Measurements from ENCODE around the gene PGD. TPM values are rescaled to one million over a fixed set of nuclear protein-coding genes. Genes with fewer than 3 reads are reported as not detected.

Gene PGD
- polyA plus RNA-seq, 1 donor from 2014 or later, result 108 TPM

- Histone ChIP-seq H4K20me1 (ENCODE audit: insufficient read depth) (no peaks in the 10 kb centered on the region), H2AFZ (ENCODE audit: low read depth, low read length) (peak within 1 kb of the TSS; percentile 97), H3K79me2 (replicated peaks; ENCODE audit: insufficient read depth, low read length) (peaks cover 5% of the 10 kb centered on the region), H3F3A (ENCODE audit: insufficient read depth, low read length, poor library complexity, severe bottlenecking) (no peaks in the 10 kb centered on the region), H3K9ac (ENCODE audit: low read length) (peak within 1 kb of the TSS; percentile 91), H3K27me3 (ENCODE audit: insufficient read depth, low read depth, low read length) (no peaks in the 10 kb centered on the region), H3K4me2 (ENCODE audit: low read length) (peak within 1 kb of the TSS; percentile 67), H3K4me3 (ENCODE audit: low read length) (peak within 1 kb of the TSS; percentile 98), H3K36me3 (ENCODE audit: insufficient read depth, low read length) (no peaks in the 10 kb centered on the region), H3K9me3 (ENCODE audit: low read length) (no peaks in the 10 kb centered on the region), H3K27ac (ENCODE audit: low read length) (peak within 1 kb of the TSS; percentile 86), H3K9me2 (ENCODE audit: insufficient read depth, low read length) (no peaks in the 10 kb centered on the region)
- TF ChIP-seq RAD21 (conservative IDR thresholded peaks at IDR 0.05) (peak; percentile 70), REST (IDR thresholded peaks at IDR 0.05; ENCODE audit: borderline replicate concordance) (no peak), MXI1 (conservative IDR thresholded peaks at IDR 0.05; ENCODE audit: poor library complexity, severe bottlenecking) (peak; percentile 98), CTCF (IDR thresholded peaks at IDR 0.05; ENCODE audit: poor library complexity, severe bottlenecking) (peak; percentile 99), SMC3 (conservative IDR thresholded peaks at IDR 0.05; ENCODE audit: poor library complexity) (peak; percentile 92), POLR2AphosphoS5 (IDR thresholded peaks at IDR 0.05) (peak; percentile 79), EZH2 (IDR thresholded peaks at IDR 0.05; ENCODE audit: borderline replicate concordance, insufficient read depth, low read length, poor library complexity, severe bottlenecking) (no peak), TAF1 (IDR thresholded peaks at IDR 0.05; ENCODE audit: low read depth) (no peak), EP300 (conservative IDR thresholded peaks at IDR 0.05; ENCODE audit: poor library complexity, severe bottlenecking) (peak; percentile 72)
Measured at GRCh38 chr1:10430216-10431069, 31.6 kb downstream of the PGD start, which contains the start of gene CENPS. TSS of gene CENPS (plus strand) at chr1:10430433. CDS start at chr1:10430518, 85 bp downstream.

GRCh38 chr1:10431070-10431730 is 32.3 kb downstream of the PGD start:
- no peaks in the 10 kb centered on the region for H3K9me3 ChIP-seq (ENCODE audit: low read length)
- peak overlapping the region; percentile 67 for H3K4me2 ChIP-seq (ENCODE audit: low read length)
- H3K9me2 ChIP-seq (ENCODE audit: insufficient read depth, low read length), result no peaks in the 10 kb centered on the region
- TF ChIP-seq MXI1 (conservative IDR thresholded peaks at IDR 0.05; ENCODE audit: poor library complexity, severe bottlenecking) (no peak), CTCF (IDR thresholded peaks at IDR 0.05; ENCODE audit: poor library complexity, severe bottlenecking) (no peak), TAF1 (IDR thresholded peaks at IDR 0.05; ENCODE audit: low read depth) (no peak), POLR2AphosphoS5 (IDR thresholded peaks at IDR 0.05) (no peak), SMC3 (conservative IDR thresholded peaks at IDR 0.05; ENCODE audit: poor library complexity) (no peak), EZH2 (IDR thresholded peaks at IDR 0.05; ENCODE audit: borderline replicate concordance, insufficient read depth, low read length, poor library complexity, severe bottlenecking) (no peak), RAD21 (conservative IDR thresholded peaks at IDR 0.05) (no peak), EP300 (conservative IDR thresholded peaks at IDR 0.05; ENCODE audit: poor library complexity, severe bottlenecking) (no peak), REST (IDR thresholded peaks at IDR 0.05; ENCODE audit: borderline replicate concordance) (no peak)
- H3K9ac ChIP-seq (ENCODE audit: low read length), result peak overlapping the region; percentile 91
- peak overlapping the region; percentile 98 for H3K4me3 ChIP-seq (ENCODE audit: low read length)
- peak overlapping the region; percentile 86 for H3K27ac ChIP-seq (ENCODE audit: low read length)
- no peaks in the 10 kb centered on the region for H3K36me3 ChIP-seq (ENCODE audit: insufficient read depth, low read length)
- H3K27me3 ChIP-seq (ENCODE audit: insufficient read depth, low read depth, low read length), result no peaks in the 10 kb centered on the region
- H3K79me2 ChIP-seq (replicated peaks; ENCODE audit: insufficient read depth, low read length), result peaks cover 5% of the 10 kb centered on the region
- H2AFZ ChIP-seq (ENCODE audit: low read depth, low read length), result peak overlapping the region; percentile 97
- H4K20me1 ChIP-seq (ENCODE audit: insufficient read depth), result no peaks in the 10 kb centered on the region
- no peaks in the 10 kb centered on the region for H3F3A ChIP-seq (ENCODE audit: insufficient read depth, low read length, poor library complexity, severe bottlenecking)

All from neural cell (in vitro differentiated cells).